PC-9 (cell line): Measurements from ENCODE around the gene CIRBP. TPM values are rescaled to one million over a fixed set of nuclear protein-coding genes. Genes with fewer than 3 reads are reported as not detected.

ENCODE experiments used
- BruUV-seq: library from RNA; stranded (reverse); fragments of 400-500 nt; replicated peaks from 2 replicates; lab custom pipeline; 2021; lab: Mats Ljungman, UMichigan
- CTCF ChIA-PET: fragments of 300-600 bp; sonication (Branson Sonifier 250); formaldehyde crosslinking; loops from one replicate; lab custom pipeline; 2022; ENCODE audit warnings: antibody characterized with exemption; lab: Charles Lee
- POLR2A ChIA-PET: fragments of 300-600 bp; sonication (Branson Sonifier 250); formaldehyde crosslinking; loops from one replicate; lab custom pipeline; 2022; ENCODE audit warnings: antibody characterized with exemption; ENCODE audit not compliant: unreplicated experiment; lab: Charles Lee
- DNase-seq, 2 experiments: peaks; one replicate each; pipeline versions ENCODE4 v3.0.0 to v3.0.0-alpha.2; 2015 to 2022; ENCODE audit warnings: mixed read lengths in 1 of 2
- H2AFZ ChIP-seq: fragments of 200-600 bp; sonication (generic); 2 replicates; pipeline ENCODE4 v1.8.1; 2017; ENCODE audit warnings: antibody characterized with exemption
- H3F3A ChIP-seq: fragments of 200-600 bp; sonication (generic); 2 replicates; pipeline ENCODE4 v1.8.1; 2017; ENCODE audit warnings: antibody characterized with exemption, mild to moderate bottlenecking, low read depth; ENCODE audit not compliant: insufficient read depth
- H3K27ac ChIP-seq: fragments of 200-600 bp; sonication (generic); 2 replicates; pipeline ENCODE4 v1.6.1; 2016; ENCODE audit warnings: mixed run types
- H3K27me3 ChIP-seq: fragments of 200-600 bp; sonication (generic); 2 replicates; pipeline ENCODE4 v1.6.1; 2016; ENCODE audit warnings: low read depth, mixed run types; ENCODE audit not compliant: insufficient read depth
- H3K36me3 ChIP-seq: fragments of 200-600 bp; sonication (generic); 2 replicates; pipeline ENCODE4 v1.6.1; 2016; ENCODE audit warnings: low read depth, mixed run types
- H3K4me1 ChIP-seq: fragments of 200-600 bp; sonication (generic); replicated peaks from 2 replicates; pipeline ENCODE4 v1.6.1; 2016; ENCODE audit warnings: mixed run types; ENCODE audit not compliant: insufficient read depth
- H3K4me2 ChIP-seq: fragments of 200-600 bp; sonication (generic); 2 replicates; pipeline ENCODE4 v1.6.1; 2017; ENCODE audit warnings: mixed run types
- H3K4me3 ChIP-seq: fragments of 200-600 bp; sonication (generic); 2 replicates; pipeline ENCODE4 v1.6.1; 2016; ENCODE audit warnings: mixed run types
- H3K79me2 ChIP-seq: fragments of 200-600 bp; sonication (generic); 2 replicates; pipeline ENCODE4 v1.6.1; 2017; ENCODE audit warnings: low read depth, mixed run types
- H3K9me2 ChIP-seq: fragments of 200-600 bp; sonication (generic); 2 replicates; pipeline ENCODE4 v1.8.1; 2017; ENCODE audit warnings: mild to moderate bottlenecking; ENCODE audit not compliant: insufficient read depth
- H3K9me3 ChIP-seq: fragments of 200-600 bp; sonication (generic); 2 replicates; pipeline ENCODE4 v1.8.1; 2016; ENCODE audit warnings: low read depth; ENCODE audit not compliant: insufficient read depth
- H4K20me1 ChIP-seq: fragments of 200-600 bp; sonication (generic); 2 replicates; pipeline ENCODE4 v1.8.1; 2017; ENCODE audit not compliant: insufficient read depth
- EZH2 ChIP-seq: fragments of 200-600 bp; sonication (generic); IDR thresholded peaks from 2 replicates; pipeline ENCODE4 v1.8.0; 2017; ENCODE audit warnings: antibody characterized with exemption, low read depth
- intact Hi-C: fragments of 100-400 bp; cut with micrococcal nuclease; formaldehyde crosslinking; loops from one replicate; pipeline ENCODE4 v1.10.0; 2022; ENCODE audit not compliant: unreplicated experiment
- total RNA-seq: library from RNA; stranded (reverse); gene quantifications from 2 replicates; pipeline ENCODE4 v1.2.3, GENCODE V29; 2021
- TF ChIP-seq, protein P1 (sequence below): fragments of 200-600 bp; sonication (generic); conservative IDR thresholded peaks from 2 replicates; pipeline ENCODE4 v1.6.1; 2017; ENCODE audit warnings: mixed run types, antibody characterized with exemption, mild to moderate bottlenecking, moderate library complexity

Gene CIRBP
- total RNA-seq, 1 experiment from 2014 or later, result 86.9 TPM

DNA sequence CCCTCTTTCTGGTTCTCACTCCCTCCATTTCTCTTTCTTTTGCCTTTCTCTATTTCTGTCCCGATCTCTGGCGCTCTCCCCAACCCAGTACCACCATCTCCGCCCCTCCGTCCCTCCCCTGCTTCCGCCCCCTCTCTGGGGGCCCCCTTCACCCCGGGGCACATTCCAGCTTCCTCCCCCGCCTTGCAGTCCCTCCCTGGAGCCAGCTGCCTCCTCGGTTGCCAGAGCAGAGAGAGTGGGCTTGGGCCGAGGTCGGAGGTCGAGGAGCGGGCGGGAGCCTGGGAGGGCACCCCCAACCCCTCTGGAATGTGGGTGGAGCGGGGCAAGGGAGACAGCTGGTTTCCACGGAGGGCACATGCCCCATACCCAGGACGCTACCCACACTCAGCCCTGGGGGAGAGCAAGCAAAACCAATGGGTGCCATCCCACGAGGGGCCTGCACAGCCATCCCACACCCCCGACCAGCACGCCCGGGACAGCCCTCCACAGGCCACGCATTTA lies 6.5 kb upstream of the CIRBP start:
- CTCF ChIA-PET, result no interaction called here
- Histone ChIP-seq H3K4me3 (peak overlapping the region; percentile 42; the same call in 1 of the 2 replicates), H2AFZ (no peak overlapping the region), H3K4me1 (peaks cover 62% of the 10 kb centered on the region), H4K20me1 (no peaks in the 10 kb centered on the region), H3K27me3 (no peaks in the 10 kb centered on the region), H3K9me3 (no peaks in the 10 kb centered on the region), H3K36me3 (no peaks in the 10 kb centered on the region), H3K9me2 (no peaks in the 10 kb centered on the region), H3K79me2 (peaks cover 11% of the 10 kb centered on the region), H3F3A (peaks cover 55% of the 10 kb centered on the region), H3K27ac (no peak overlapping the region), H3K4me2 (peak overlapping the region; percentile 97)
- POLR2A ChIA-PET, result interaction anchor here (0.6 to 1.1 kb wide), 2 partner anchors 10 to 161 kb away, joined by 3 read pairs; no protein-coding TSS in a partner anchor
- intact Hi-C loops, result loop anchor here (1.0 kb wide), 1 partner anchor 9 kb away; no protein-coding TSS in a partner anchor
- BruUV-seq, result no TSS peak
- TF ChIP-seq, protein P1, sequence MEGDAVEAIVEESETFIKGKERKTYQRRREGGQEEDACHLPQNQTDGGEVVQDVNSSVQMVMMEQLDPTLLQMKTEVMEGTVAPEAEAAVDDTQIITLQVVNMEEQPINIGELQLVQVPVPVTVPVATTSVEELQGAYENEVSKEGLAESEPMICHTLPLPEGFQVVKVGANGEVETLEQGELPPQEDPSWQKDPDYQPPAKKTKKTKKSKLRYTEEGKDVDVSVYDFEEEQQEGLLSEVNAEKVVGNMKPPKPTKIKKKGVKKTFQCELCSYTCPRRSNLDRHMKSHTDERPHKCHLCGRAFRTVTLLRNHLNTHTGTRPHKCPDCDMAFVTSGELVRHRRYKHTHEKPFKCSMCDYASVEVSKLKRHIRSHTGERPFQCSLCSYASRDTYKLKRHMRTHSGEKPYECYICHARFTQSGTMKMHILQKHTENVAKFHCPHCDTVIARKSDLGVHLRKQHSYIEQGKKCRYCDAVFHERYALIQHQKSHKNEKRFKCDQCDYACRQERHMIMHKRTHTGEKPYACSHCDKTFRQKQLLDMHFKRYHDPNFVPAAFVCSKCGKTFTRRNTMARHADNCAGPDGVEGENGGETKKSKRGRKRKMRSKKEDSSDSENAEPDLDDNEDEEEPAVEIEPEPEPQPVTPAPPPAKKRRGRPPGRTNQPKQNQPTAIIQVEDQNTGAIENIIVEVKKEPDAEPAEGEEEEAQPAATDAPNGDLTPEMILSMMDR, result no peak
- TF ChIP-seq EZH2, result no peak
- no peak for DNase-seq

DNA sequence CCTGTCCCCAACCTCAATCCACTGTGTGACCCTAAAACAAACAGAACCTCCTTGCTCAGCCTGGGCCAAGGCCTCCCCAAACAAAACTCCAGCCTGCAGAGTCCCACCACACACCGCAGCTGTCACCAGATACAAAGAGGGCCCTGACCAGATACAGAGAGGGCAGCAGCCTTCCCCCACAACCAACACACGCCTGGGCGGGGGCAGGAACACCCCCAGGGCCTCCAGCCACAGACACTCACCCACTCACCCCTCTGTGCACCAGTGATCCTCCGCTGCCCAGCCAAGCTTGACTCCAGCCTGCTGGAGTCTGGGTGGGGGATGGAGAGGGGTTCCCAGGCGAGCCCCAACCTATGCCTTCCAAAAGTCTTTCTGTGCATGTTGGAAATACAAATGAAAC lies 5.9 kb upstream of the CIRBP start:
- no peak for DNase-seq
- peaks cover 50% of the 10 kb centered on the region for H3F3A ChIP-seq
- POLR2A ChIA-PET, result no interaction called here
- BruUV-seq, result TSS peak; percentile 15
- no peaks in the 10 kb centered on the region for H3K36me3 ChIP-seq
- H2AFZ ChIP-seq, result no peak overlapping the region
- H3K4me1 ChIP-seq, result peaks cover 57% of the 10 kb centered on the region
- CTCF ChIA-PET, result no interaction called here
- H3K9me2 ChIP-seq, result no peaks in the 10 kb centered on the region
- H3K79me2 ChIP-seq, result peaks cover 11% of the 10 kb centered on the region
- H3K4me3 ChIP-seq, result no peak overlapping the region
- H3K4me2 ChIP-seq, result peak overlapping the region; percentile 97; the same call in 1 of the 2 replicates
- no peaks in the 10 kb centered on the region for H3K9me3 ChIP-seq
- TF ChIP-seq, protein P1, result no peak
- no peak for TF ChIP-seq EZH2
- H3K27ac ChIP-seq, result no peak overlapping the region
- no peaks in the 10 kb centered on the region for H4K20me1 ChIP-seq
- intact Hi-C loops, result no loop called here
- no peaks in the 10 kb centered on the region for H3K27me3 ChIP-seq

DNA sequence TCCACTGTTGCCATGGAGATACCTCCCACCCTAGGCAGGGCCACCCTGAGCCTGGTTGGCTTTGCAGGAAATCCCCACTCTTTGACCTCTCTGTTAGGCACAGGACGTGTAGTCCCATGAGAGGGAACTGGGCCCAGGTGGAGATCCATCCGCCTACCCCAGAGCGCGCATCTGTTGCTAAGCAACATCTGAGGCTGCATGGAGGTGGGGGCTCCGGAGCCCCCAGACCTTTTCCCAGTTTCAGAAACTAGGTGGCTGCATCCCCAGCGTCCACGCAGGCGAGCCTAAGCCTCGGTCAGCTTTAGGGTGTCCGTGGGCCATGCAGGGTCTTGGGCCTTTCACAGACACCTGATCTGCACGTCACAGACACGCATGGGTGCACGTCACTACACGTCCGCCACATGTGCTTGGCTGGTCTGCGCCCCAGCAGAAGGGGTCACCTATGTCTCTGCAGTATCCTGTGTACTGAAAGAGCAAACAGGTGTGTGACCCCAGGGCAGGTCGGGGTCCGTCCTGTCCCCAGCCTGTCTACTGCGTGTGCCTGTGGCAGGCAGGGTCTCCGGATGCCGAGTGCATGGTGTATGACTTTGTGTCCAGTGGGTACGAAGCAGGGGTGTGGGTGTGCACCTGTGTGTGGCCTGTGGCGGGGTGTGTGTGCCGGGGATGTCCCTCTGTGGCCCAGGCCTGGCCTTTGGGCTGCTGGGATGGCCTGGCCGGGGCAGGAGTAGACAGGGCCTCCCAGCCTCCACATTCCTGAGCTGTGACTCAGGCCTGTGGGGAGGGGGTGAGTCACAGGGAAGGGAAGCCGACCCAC lies 4.1 kb upstream of the CIRBP start:
- no peaks in the 10 kb centered on the region for H3K9me2 ChIP-seq
- H3F3A ChIP-seq, result peaks cover 41% of the 10 kb centered on the region; the same call in 1 of the 2 replicates
- ChIA-PET POLR2A (interaction anchor here (0.6 to 2.1 kb wide), 3 partner anchors 12 to 154 kb away, joined by 3 to 33 read pairs (median 5); no protein-coding TSS in a partner anchor), CTCF (interaction anchor here (5.0 kb wide), 1 partner anchor 21 kb away, joined by 76 read pairs; no protein-coding TSS in a partner anchor)
- peak; percentile 83 to 87 for DNase-seq
- no peaks in the 10 kb centered on the region for H3K9me3 ChIP-seq
- H3K4me3 ChIP-seq, result no peak overlapping the region
- no peak overlapping the region for H2AFZ ChIP-seq
- no peaks in the 10 kb centered on the region for H3K27me3 ChIP-seq
- H3K79me2 ChIP-seq, result peaks cover 14% of the 10 kb centered on the region
- BruUV-seq, result no TSS peak
- TF ChIP-seq, protein P1, result no peak
- no peak for TF ChIP-seq EZH2
- intact Hi-C loops, result no loop called here
- H3K36me3 ChIP-seq, result no peaks in the 10 kb centered on the region
- H4K20me1 ChIP-seq, result no peaks in the 10 kb centered on the region
- H3K4me1 ChIP-seq, result peaks cover 44% of the 10 kb centered on the region
- H3K27ac ChIP-seq, result no peak overlapping the region
- peak overlapping the region; percentile 61 for H3K4me2 ChIP-seq
